GM19193 (cell line): ENCODE data around the gene SLC25A41.

Experiments used
- POLR2A ChIP-seq: IDR thresholded peaks from 4 replicates; pipeline ENCODE4 v1.6.1; 2011; ENCODE audit not compliant: insufficient read depth, insufficient read length; ENCODE audit errors: extremely low read depth

The SLC25A41 gene

GRCh38 chr19:6433663-6434062 is at the start of gene SLC25A41:
Gene SLC25A41 (minus strand): TSS chr19:6433763. CDS start chr19:6433693, 70 bp downstream.
- no peak for TF ChIP-seq POLR2A

- TF ChIP-seq POLR2A: no peak
Measured at GRCh38 chr19:6483235-6483634, 49.7 kb upstream of the SLC25A41 start.

GRCh38 chr19:6482343-6482686 is 48.8 kb upstream of the SLC25A41 start:
- no peak for TF ChIP-seq POLR2A

- peak; percentile 82 for TF ChIP-seq POLR2A
Measured at GRCh38 chr19:6481541-6482342, 48.2 kb upstream of the SLC25A41 start, which contains the start of gene DENND1C. Gene DENND1C (minus strand): TSS chr19:6481787. CDS start chr19:6481695, 92 bp downstream.

GRCh38 chr19:6480848-6481415 is 47.4 kb upstream of the SLC25A41 start:
- TF ChIP-seq POLR2A: no peak

GRCh38 chr19:6479836-6480398 is 46.4 kb upstream of the SLC25A41 start:
- TF ChIP-seq POLR2A: no peak

GRCh38 chr19:6478815-6479214 is 45.3 kb upstream of the SLC25A41 start:
- TF ChIP-seq POLR2A: no peak

- TF ChIP-seq POLR2A: no peak
Measured at GRCh38 chr19:6476896-6477431, 43.4 kb upstream of the SLC25A41 start.

GRCh38 chr19:6476155-6476895 is 42.8 kb upstream of the SLC25A41 start:
- no peak for TF ChIP-seq POLR2A

- TF ChIP-seq POLR2A: no peak
Measured at GRCh38 chr19:6475321-6476108, 42.0 kb upstream of the SLC25A41 start.

- no peak for TF ChIP-seq POLR2A
Measured at GRCh38 chr19:6473647-6474046, 40.1 kb upstream of the SLC25A41 start.

- TF ChIP-seq POLR2A: no peak
Measured at GRCh38 chr19:6472713-6473112, 39.1 kb upstream of the SLC25A41 start.

- TF ChIP-seq POLR2A: no peak
Measured at GRCh38 chr19:6471076-6471475, 37.5 kb upstream of the SLC25A41 start.

GRCh38 chr19:6470173-6470572 is 36.6 kb upstream of the SLC25A41 start:
- TF ChIP-seq POLR2A: no peak
